Neural cell (in vitro differentiated cells): ENCODE measurements around the gene TRIP6. TPM values are rescaled to one million over a fixed set of nuclear protein-coding genes. Genes with fewer than 3 reads are reported as not detected.

ENCODE experiments used
- H2AFZ ChIP-seq: fragments of 200-600, 300-800 bp; sonication (generic), shearing (Covaris generic); 2 replicates; pipeline ENCODE4 v1.6.0; 2014; ENCODE audit warnings: low read depth, mild to moderate bottlenecking, antibody characterized with exemption, low read length, moderate library complexity
- H3F3A ChIP-seq: fragments of 200-600 bp; shearing (Covaris generic); 2 replicates; pipeline ENCODE4 v1.6.1; 2016; ENCODE audit warnings: mild to moderate bottlenecking, moderate library complexity, mixed read lengths, antibody characterized with exemption, low read length; ENCODE audit not compliant: insufficient read depth, poor library complexity, severe bottlenecking
- H3K27ac ChIP-seq: fragments of 200-600, 300-800 bp; sonication (generic), shearing (Covaris generic); 2 replicates; pipeline ENCODE4 v1.5.1; 2014; ENCODE audit warnings: mild to moderate bottlenecking, low read length, moderate library complexity
- H3K27me3 ChIP-seq: fragments of 300-800, 200-600 bp; sonication (generic), shearing (Covaris generic); 2 replicates; pipeline ENCODE4 v1.6.0; 2014; ENCODE audit warnings: mild to moderate bottlenecking, low read depth, low read length, moderate library complexity; ENCODE audit not compliant: insufficient read depth
- H3K36me3 ChIP-seq: fragments of 300-800, 200-600 bp; sonication (generic), shearing (Covaris generic); 2 replicates; pipeline ENCODE4 v1.5.1; 2014; ENCODE audit warnings: mild to moderate bottlenecking, antibody characterized with exemption, low read length, moderate library complexity; ENCODE audit not compliant: insufficient read depth
- H3K4me2 ChIP-seq: fragments of 300-800, 200-600 bp; sonication (generic), shearing (Covaris generic); 2 replicates; pipeline ENCODE4 v1.6.0; 2014; ENCODE audit warnings: mild to moderate bottlenecking, low read length
- H3K4me3 ChIP-seq: fragments of 300-800, 200-600 bp; sonication (generic), shearing (Covaris generic); 2 replicates; pipeline ENCODE4 v1.5.1; 2014; ENCODE audit warnings: mild to moderate bottlenecking, low read length, moderate library complexity
- H3K79me2 ChIP-seq: fragments of 200-600 bp; shearing (Covaris generic); replicated peaks from 2 replicates; pipeline ENCODE4 v1.6.0; 2014; ENCODE audit warnings: mild to moderate bottlenecking, low read length, moderate library complexity; ENCODE audit not compliant: insufficient read depth
- H3K9ac ChIP-seq: fragments of 300-800, 200-600 bp; sonication (generic), shearing (Covaris generic); 2 replicates; pipeline ENCODE4 v1.6.1; 2016; ENCODE audit warnings: mild to moderate bottlenecking, low read length, mixed read lengths
- H3K9me2 ChIP-seq: fragments of 200-600 bp; shearing (Covaris generic); 2 replicates; pipeline ENCODE4 v1.6.1; 2016; ENCODE audit warnings: mild to moderate bottlenecking, low read length, mixed read lengths; ENCODE audit not compliant: insufficient read depth
- H3K9me3 ChIP-seq: fragments of 200-600, 300-800 bp; sonication (generic), shearing (Covaris generic); 2 replicates; pipeline ENCODE4 v1.6.1; 2016; ENCODE audit warnings: mild to moderate bottlenecking, mixed run types, low read length, moderate library complexity, mixed read lengths
- H4K20me1 ChIP-seq: fragments of 200-600 bp; shearing (Covaris generic); 2 replicates; pipeline ENCODE4 v1.6.1; 2016; ENCODE audit warnings: mild to moderate bottlenecking, mixed run types; ENCODE audit not compliant: insufficient read depth
- CTCF ChIP-seq: fragments of 450-650 bp; IDR thresholded peaks from 2 replicates; pipeline ENCODE4 v1.5.1; 2014; ENCODE audit warnings: antibody characterized with exemption, mild to moderate bottlenecking, moderate library complexity; ENCODE audit not compliant: poor library complexity, severe bottlenecking
- EP300 ChIP-seq: fragments of 450-650 bp; conservative IDR thresholded peaks from 2 replicates; pipeline ENCODE4 v1.6.1; 2014; ENCODE audit warnings: antibody characterized with exemption, mild to moderate bottlenecking, moderate library complexity; ENCODE audit not compliant: poor library complexity, severe bottlenecking
- EZH2 ChIP-seq: fragments of 200-600, 300-800 bp; shearing (Covaris generic), sonication (generic); IDR thresholded peaks from 2 replicates; pipeline ENCODE4 v1.6.1; 2014; ENCODE audit warnings: antibody characterized with exemption, low read length, borderline replicate concordance, mild to moderate bottlenecking; ENCODE audit not compliant: insufficient read depth, poor library complexity, severe bottlenecking
- MXI1 ChIP-seq: fragments of 450-650 bp; conservative IDR thresholded peaks from 2 replicates; pipeline ENCODE4 v1.6.1; 2014; ENCODE audit warnings: antibody characterized with exemption, mild to moderate bottlenecking; ENCODE audit not compliant: poor library complexity, severe bottlenecking
- POLR2AphosphoS5 ChIP-seq: IDR thresholded peaks from 2 replicates; pipeline ENCODE4 v1.6.1; 2012
- RAD21 ChIP-seq: fragments of 450-650 bp; conservative IDR thresholded peaks from 2 replicates; pipeline ENCODE4 v1.6.1; 2014; ENCODE audit warnings: antibody characterized with exemption, mild to moderate bottlenecking, moderate library complexity
- REST ChIP-seq: IDR thresholded peaks from 2 replicates; pipeline ENCODE4 v1.6.1; 2012; ENCODE audit warnings: borderline replicate concordance
- SMC3 ChIP-seq: fragments of 450-650 bp; conservative IDR thresholded peaks from 2 replicates; pipeline ENCODE4 v1.6.1; 2014; ENCODE audit warnings: antibody characterized with exemption, mild to moderate bottlenecking, moderate library complexity; ENCODE audit not compliant: poor library complexity
- TAF1 ChIP-seq: IDR thresholded peaks from 2 replicates; pipeline ENCODE4 v1.6.1; 2012; ENCODE audit warnings: low read depth
- polyA plus RNA-seq: library from polyadenylated mRNA; depleted of rRNA; stranded (reverse); fragments of >200 nt; gene quantifications from 2 replicates; pipeline ENCODE4 v1.2.3, GENCODE V29; 2014

The TRIP6 gene
- polyA plus RNA-seq, 1 donor from 2014 or later: 2.1 TPM

DNA sequence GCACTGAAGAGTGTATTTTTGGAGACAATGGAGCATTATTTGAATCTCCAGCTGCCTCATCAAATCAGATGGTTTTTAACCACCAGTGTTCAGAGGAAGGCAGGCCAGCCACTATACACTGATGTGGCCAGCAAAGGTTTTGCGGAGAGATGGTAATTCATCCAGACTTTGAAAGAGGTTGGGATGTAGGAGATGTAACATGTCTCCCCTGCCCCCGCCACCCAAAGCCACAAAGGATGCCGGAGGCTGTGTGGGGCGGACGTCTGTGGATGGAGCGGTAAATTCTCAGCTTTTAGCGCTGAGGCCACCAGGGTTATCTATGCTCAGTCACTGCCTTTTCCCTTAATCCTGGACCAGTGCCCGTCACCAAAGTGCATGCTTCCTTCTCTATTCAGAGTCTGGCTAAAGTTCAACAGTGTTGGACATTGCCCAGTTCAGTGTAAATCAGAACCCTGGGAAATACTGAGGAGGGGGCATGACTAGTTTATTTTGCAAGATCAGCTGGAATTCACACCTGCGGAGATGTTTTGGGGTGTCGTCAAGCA, 3.7 kb upstream of the TRIP6 start:
- no peaks in the 10 kb centered on the region for H3K36me3 ChIP-seq
- no peaks in the 10 kb centered on the region for H3K9me2 ChIP-seq
- no peaks in the 10 kb centered on the region for H3K9me3 ChIP-seq
- no peak overlapping the region for H3K9ac ChIP-seq
- H3K4me3 ChIP-seq: no peak overlapping the region
- TF ChIP-seq REST (no peak), POLR2AphosphoS5 (no peak), TAF1 (no peak), MXI1 (no peak), RAD21 (no peak), SMC3 (no peak), EP300 (no peak), CTCF (no peak), EZH2 (no peak)
- no peaks in the 10 kb centered on the region for H4K20me1 ChIP-seq
- no peak overlapping the region for H2AFZ ChIP-seq
- no peak overlapping the region for H3K4me2 ChIP-seq
- H3F3A ChIP-seq: no peaks in the 10 kb centered on the region
- H3K27ac ChIP-seq: no peak overlapping the region
- H3K79me2 ChIP-seq: no peaks in the 10 kb centered on the region
- no peaks in the 10 kb centered on the region for H3K27me3 ChIP-seq

GRCh38 chr7:100864263-100864845, 2.8 kb upstream of the TRIP6 start:
- Histone ChIP-seq H3K27ac (no peak overlapping the region), H3K79me2 (no peaks in the 10 kb centered on the region), H3K4me2 (no peak overlapping the region), H2AFZ (no peak overlapping the region), H3K9me3 (no peaks in the 10 kb centered on the region), H3K9me2 (no peaks in the 10 kb centered on the region), H3K36me3 (no peaks in the 10 kb centered on the region), H3F3A (no peaks in the 10 kb centered on the region), H3K27me3 (no peaks in the 10 kb centered on the region), H3K4me3 (no peak overlapping the region), H4K20me1 (no peaks in the 10 kb centered on the region), H3K9ac (no peak overlapping the region)
- TF ChIP-seq SMC3: no peak
- no peak for TF ChIP-seq EZH2
